Ovary (tissue), 9 donors: ENCODE measurements around the gene MYBPC2. TPM values are rescaled to one million over a fixed set of nuclear protein-coding genes. Genes with fewer than 3 reads are reported as not detected.

Experiments used
- DNase-seq, 5 donors: peaks; one replicate each; pipeline ENCODE4 v3.0.0-alpha.2; 2019 to 2020
- H3K27ac ChIP-seq, 2 donors: fragments of 200-600 bp; one replicate each; pipeline versions ENCODE4 v1.5.1 to v1.8.0; 2019 to 2022
- H3K27me3 ChIP-seq: fragments of 200-600 bp; one replicate; pipeline ENCODE4 v1.8.0; 2022
- H3K36me3 ChIP-seq: fragments of 200-600 bp; sonication (generic); one replicate; pipeline ENCODE4 v1.5.1; 2019
- H3K4me1 ChIP-seq: one replicate; pipeline ENCODE4 v1.8.1; 2013; ENCODE audit warnings: mild to moderate bottlenecking, moderate library complexity; ENCODE audit not compliant: insufficient read depth
- H3K4me3 ChIP-seq: fragments of 200-600 bp; sonication (generic); one replicate; pipeline ENCODE4 v1.5.1; 2017
- H3K9me3 ChIP-seq, 2 donors: fragments of 200-600 bp in 1 of 2; sonication (generic) in 1 of 2; one replicate each; pipeline versions ENCODE4 v1.5.1 to v1.8.1; 2013 to 2019; ENCODE audit warnings: mild to moderate bottlenecking in 1 of 2, moderate library complexity in 1 of 2
- EP300 ChIP-seq: sonication (generic); formaldehyde crosslinking; IDR thresholded peaks from one replicate; pipeline ENCODE4 v1.6.1; 2017; ENCODE audit warnings: antibody characterized with exemption
- POLR2A ChIP-seq: fragments of 450-650 bp; IDR thresholded peaks from one replicate; pipeline ENCODE4 v1.6.1; 2017; ENCODE audit warnings: antibody characterized with exemption, mild to moderate bottlenecking, moderate library complexity
- WGBS, 3 donors: extraction: QIAGEN DNeasy Blood & Tissue Kit in 1 of 3; methylation state at CpG; one replicate each; pipeline versions ENCODE4 v1.1.5 to v1.1.7; 2013 to 2017; 5-methylcytosine and 5-hydroxymethylcytosine counted together
- intact Hi-C, 4 donors: fragments of 100-400 bp; cut with DNase I; formaldehyde crosslinking; loops; one replicate each; pipeline versions ENCODE4 v1.11.0 to v1.15.1; 2022 to 2023
- polyA plus RNA-seq, 2 donors: library from polyadenylated mRNA; stranded (reverse); fragments of 200-250 nt in 1 of 2; fragments of 350-450 nt in 1 of 2; fragmentation: Illumina TruSeq in 1 of 2; extraction: RNeasy Lipid Tissue Mini Kit (QIAGEN cat#74804) in 1 of 2; gene quantifications; one replicate each; pipeline ENCODE4 v1.2.3, GENCODE V29; 2013 to 2014
- total RNA-seq, 7 donors: library from RNA; depleted of rRNA in 2 of 7; stranded (reverse); fragments of >200 nt in 2 of 7; fragmentation: NEBNext Ultra II Directional in 3 of 7; extraction: Animal tissue kit (Norgen Biotek cat#: 25700) in 3 of 7; gene quantifications; one replicate each; pipeline versions ENCODE4 v1.1.0 to v1.2.4, GENCODE V29; 2016 to 2023
- TF ChIP-seq, protein P1 (sequence below), 3 donors: fragments of 450-650 bp in 2 of 3; fragments of 200-600 bp in 1 of 3; IDR thresholded peaks; one replicate each; pipeline versions ENCODE4 v1.5.1 to v1.8.0; 2016 to 2022; ENCODE audit warnings: antibody characterized with exemption in 3 of 3, mild to moderate bottlenecking in 1 of 3
- donor health status: DM: no; HTN: no; CAD: no; lungs with moderate emphysema.
- donor health status: DM: no; HTN: no; CAD: no.
- donor health status: Bipolar disorder and iron deficiency.
- donor health status: DM: yes; HTN: yes; CAD: no.
- donor health status: DM: no; HTN: no; CAD: no.
- donor health status: DM: yes; HTN: yes; CAD: no.

Gene MYBPC2
- total and polyA plus RNA-seq, 9 donors, result 0.05 to 0.28 (median 0.10) TPM; not detected in 5

DNA sequence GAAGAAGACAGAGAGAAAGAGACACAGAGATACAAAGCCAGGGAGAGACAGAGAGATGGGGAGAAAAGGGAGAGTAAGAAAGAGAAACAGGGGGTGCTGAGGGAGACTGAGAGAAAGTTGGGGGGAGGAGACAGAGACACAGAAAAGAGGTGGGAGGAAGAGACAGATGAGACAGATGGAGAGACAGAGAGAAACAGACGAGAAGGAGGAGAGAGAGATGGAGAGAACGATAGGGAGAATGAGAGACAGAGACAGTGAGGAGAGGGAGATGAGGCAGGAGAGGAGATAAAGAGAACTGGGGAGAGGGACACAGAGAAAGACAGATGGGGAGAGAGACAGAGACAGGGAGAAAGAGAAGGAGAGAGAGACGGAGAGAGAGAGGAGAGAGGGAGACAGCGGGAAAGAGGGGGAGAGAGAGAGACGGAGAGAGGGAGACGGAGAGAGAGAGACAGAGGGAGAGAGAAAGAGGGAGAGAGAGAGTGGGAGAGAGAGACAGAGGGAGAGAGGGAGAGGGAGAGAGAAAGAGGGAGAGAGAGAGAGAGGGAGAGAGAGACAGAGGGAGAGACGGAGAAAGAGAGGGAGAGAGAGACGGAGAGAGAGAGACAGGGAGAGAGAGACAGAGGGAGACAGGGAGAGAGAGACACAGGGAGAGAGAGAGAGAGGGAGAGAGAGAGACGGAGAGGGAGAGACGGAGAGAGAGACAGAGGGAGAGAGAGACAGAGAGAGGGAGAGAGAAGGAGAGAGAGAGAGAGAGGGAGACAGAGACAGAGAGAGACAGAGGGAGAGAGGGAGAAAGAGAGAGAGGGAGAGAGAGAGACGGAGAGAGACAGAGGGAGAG, 65.7 kb downstream of the MYBPC2 start:
- TF ChIP-seq EP300 (no peak), POLR2A (no peak)
- TF ChIP-seq, protein P1, sequence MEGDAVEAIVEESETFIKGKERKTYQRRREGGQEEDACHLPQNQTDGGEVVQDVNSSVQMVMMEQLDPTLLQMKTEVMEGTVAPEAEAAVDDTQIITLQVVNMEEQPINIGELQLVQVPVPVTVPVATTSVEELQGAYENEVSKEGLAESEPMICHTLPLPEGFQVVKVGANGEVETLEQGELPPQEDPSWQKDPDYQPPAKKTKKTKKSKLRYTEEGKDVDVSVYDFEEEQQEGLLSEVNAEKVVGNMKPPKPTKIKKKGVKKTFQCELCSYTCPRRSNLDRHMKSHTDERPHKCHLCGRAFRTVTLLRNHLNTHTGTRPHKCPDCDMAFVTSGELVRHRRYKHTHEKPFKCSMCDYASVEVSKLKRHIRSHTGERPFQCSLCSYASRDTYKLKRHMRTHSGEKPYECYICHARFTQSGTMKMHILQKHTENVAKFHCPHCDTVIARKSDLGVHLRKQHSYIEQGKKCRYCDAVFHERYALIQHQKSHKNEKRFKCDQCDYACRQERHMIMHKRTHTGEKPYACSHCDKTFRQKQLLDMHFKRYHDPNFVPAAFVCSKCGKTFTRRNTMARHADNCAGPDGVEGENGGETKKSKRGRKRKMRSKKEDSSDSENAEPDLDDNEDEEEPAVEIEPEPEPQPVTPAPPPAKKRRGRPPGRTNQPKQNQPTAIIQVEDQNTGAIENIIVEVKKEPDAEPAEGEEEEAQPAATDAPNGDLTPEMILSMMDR (IDR thresholded peaks at IDR 0.05), result no peak
- intact Hi-C loops, result no loop called here
- no peak for DNase-seq

DNA sequence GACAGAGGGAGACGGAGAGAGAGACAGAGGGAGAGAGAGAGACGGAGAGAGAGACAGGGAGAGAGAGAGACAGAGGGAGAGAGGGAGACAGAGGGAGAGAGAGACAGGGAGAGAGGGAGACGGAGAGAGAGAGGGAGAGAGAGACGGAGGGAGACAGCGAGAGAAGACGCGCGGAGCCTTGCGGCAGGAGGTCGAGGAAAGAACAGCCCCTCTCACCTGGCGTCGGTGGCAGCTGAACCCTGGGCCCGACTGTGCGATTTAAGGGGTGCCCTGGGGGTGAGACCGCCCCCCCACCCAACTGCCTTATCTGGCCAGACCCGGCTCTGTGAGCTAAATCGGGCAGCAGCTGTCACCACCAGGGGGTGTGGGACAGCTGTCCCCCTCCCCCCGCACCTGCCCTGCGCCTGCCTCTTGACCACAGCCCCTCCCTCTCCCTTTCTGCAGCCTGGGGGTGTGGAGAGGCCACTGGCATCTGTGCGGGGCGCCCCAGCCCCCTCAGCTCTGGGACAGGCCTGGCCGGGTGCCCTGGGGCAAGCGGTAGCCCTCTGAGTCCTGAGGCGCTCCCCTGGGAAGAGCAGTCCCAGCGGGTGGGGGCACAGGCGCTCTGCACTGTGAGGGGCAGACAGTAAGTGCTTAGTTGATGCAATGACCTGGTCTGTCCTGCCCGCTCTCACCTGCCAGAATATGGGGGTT, 67.5 kb downstream of the MYBPC2 start:
- H3K9me3 ChIP-seq, result no peaks in the 10 kb centered on the region
- no peaks in the 10 kb centered on the region for H3K4me1 ChIP-seq
- H3K36me3 ChIP-seq, result no peaks in the 10 kb centered on the region
- no peaks in the 10 kb centered on the region for H3K27me3 ChIP-seq
- 37 to 40% (median 38%) methylated on average over 20 to 27 of the region's 27 CpGs for WGBS, 3 donors
- intact Hi-C loops, result no loop called here
- TF ChIP-seq, protein P1 (IDR thresholded peaks at IDR 0.05), result no peak
- no peak for DNase-seq
- H3K4me3 ChIP-seq, result no peak overlapping the region
- no peak overlapping the region for H3K27ac ChIP-seq

More for the DNA sequence above, 65.7 kb downstream of the MYBPC2 start:
- H3K9me3 ChIP-seq, result no peaks in the 10 kb centered on the region
- no peaks in the 10 kb centered on the region for H3K36me3 ChIP-seq
- H3K4me1 ChIP-seq, result no peaks in the 10 kb centered on the region
- H3K27ac ChIP-seq, result no peak overlapping the region
- no peaks in the 10 kb centered on the region for H3K27me3 ChIP-seq
- H3K4me3 ChIP-seq, result no peak overlapping the region
- WGBS, 3 donors, result 54 to 64% (median 62%) methylated on average over 11 of the region's 11 CpGs

DNA sequence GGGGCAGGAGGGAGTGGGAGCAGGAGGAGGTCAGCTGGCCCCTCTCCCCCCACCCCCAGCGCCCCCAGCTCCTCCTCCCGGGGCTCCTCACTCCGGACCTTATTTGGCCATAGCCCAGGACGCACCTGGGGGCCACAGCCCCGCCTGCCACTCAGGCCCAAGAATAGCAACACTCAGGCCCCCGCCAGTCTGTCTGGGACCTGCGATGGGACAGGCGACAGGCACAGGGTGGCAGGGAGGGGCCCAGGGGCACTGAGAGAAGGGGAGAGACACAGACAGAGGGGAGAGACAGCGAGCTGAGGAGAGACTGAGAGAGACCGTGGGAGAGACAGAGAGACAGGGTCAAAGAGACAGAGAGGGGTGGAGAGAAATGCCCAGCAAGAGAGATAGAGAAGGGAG, 68.1 kb downstream of the MYBPC2 start:
- intact Hi-C loops, result no loop called here
- no peaks in the 10 kb centered on the region for H3K36me3 ChIP-seq
- TF ChIP-seq EP300, result no peak
- no peak for TF ChIP-seq POLR2A
- TF ChIP-seq, protein P1 (IDR thresholded peaks at IDR 0.05), result no peak
- H3K4me1 ChIP-seq, result no peaks in the 10 kb centered on the region
- H3K27ac ChIP-seq, result no peak overlapping the region
- WGBS, 3 donors, result 55 to 76% (median 63%) methylated on average over 8 to 10 of the region's 10 CpGs
- H3K27me3 ChIP-seq, result no peaks in the 10 kb centered on the region
- H3K9me3 ChIP-seq, result no peaks in the 10 kb centered on the region
- H3K4me3 ChIP-seq, result no peak overlapping the region
- DNase-seq, result no peak

DNA sequence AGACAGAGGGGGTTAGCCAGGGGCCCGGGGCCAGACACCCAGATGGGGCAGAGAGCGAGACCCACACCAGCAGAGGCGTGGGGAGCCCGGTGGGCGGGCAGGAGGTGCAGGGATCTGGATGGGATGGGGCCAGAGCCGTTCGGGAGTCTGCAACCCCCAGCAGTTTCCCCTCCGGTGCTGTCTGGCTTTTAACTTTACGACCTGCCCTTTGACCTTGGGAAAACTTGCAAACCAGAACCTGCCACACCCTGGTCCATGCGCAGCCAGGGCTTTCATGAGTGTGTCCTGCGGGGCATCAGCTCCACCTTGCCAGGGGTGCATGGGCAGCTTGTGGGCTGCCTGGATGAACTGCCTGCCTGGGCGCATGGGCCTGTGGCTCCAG, 68.5 kb downstream of the MYBPC2 start:
- Histone ChIP-seq H3K36me3 (no peaks in the 10 kb centered on the region), H3K4me1 (no peaks in the 10 kb centered on the region), H3K4me3 (no peak overlapping the region), H3K27ac (no peak overlapping the region), H3K9me3 (no peaks in the 10 kb centered on the region), H3K27me3 (no peaks in the 10 kb centered on the region)
- whole genome bisulfite sequencing, 3 donors, result 62 to 70% (median 66%) methylated on average over 12 of the region's 12 CpGs
- intact Hi-C loops, result no loop called here
- TF ChIP-seq, protein P1 (IDR thresholded peaks at IDR 0.05), result no peak
- TF ChIP-seq EP300 (no peak), POLR2A (no peak)
- no peak for DNase-seq
